Stomach (tissue), 9 donors: ENCODE data around the gene ABHD2. TPM values are rescaled to one million over a fixed set of nuclear protein-coding genes. Genes with fewer than 3 reads are reported as not detected.

Source experiments
- DNase-seq, 2 donors: peaks; one replicate each; pipeline versions ENCODE4 v3.0.0 to v3.0.0-alpha.2; 2013 to 2019
- H3K27ac ChIP-seq, 5 donors: fragments of 200-600 bp in 4 of 5; sonication (generic) in 4 of 5; one replicate each; pipeline ENCODE4 v1.5.1; 2013 to 2019; ENCODE audit warnings: mild to moderate bottlenecking in 1 of 5, moderate library complexity in 1 of 5
- H3K27me3 ChIP-seq, 3 donors: fragments of 200-600 bp; sonication (generic); one replicate each; pipeline ENCODE4 v1.5.1; 2017 to 2019; ENCODE audit warnings: mixed run types in 1 of 3
- H3K36me3 ChIP-seq, 4 donors: fragments of 200-600 bp; sonication (generic); 1 replicate in 3 of 4; 2 replicates in 1 of 4; pipeline ENCODE4 v1.5.1; 2016 to 2019
- H3K4me1 ChIP-seq, 4 donors: fragments of 200-600 bp; sonication (generic); one replicate each; pipeline ENCODE4 v1.5.1; 2016 to 2019
- H3K4me3 ChIP-seq, 4 donors: fragments of 200-600 bp; sonication (generic) in 3 of 4; one replicate each; pipeline ENCODE4 v1.5.1; 2016 to 2019; ENCODE audit warnings: mild to moderate bottlenecking in 1 of 4
- H3K9me3 ChIP-seq, 4 donors: fragments of 200-600 bp; sonication (generic); one replicate each; pipeline ENCODE4 v1.5.1; 2016 to 2019
- CTCF ChIP-seq, 7 experiments: fragments of 450-650 bp in 4 of 7; fragments of 200-600 bp in 3 of 7; sonication (generic) in 3 of 7; IDR thresholded peaks; one replicate each; pipeline ENCODE4 v1.5.1; 2016 to 2019; ENCODE audit warnings: antibody characterized with exemption in 7 of 7, control low read depth in 2 of 7, mild to moderate bottlenecking in 1 of 7
- EP300 ChIP-seq: sonication (generic); formaldehyde crosslinking; IDR thresholded peaks from one replicate; pipeline ENCODE4 v1.6.1; 2017; ENCODE audit warnings: antibody characterized with exemption
- POLR2A ChIP-seq, 4 donors: fragments of 450-650 bp; IDR thresholded peaks; one replicate each; pipeline ENCODE4 v1.6.1; 2016; ENCODE audit warnings: antibody characterized with exemption in 4 of 4, control low read depth in 2 of 4, mild to moderate bottlenecking in 1 of 4, moderate library complexity in 1 of 4
- POLR2AphosphoS5 ChIP-seq, 3 donors: sonication (generic); formaldehyde crosslinking; IDR thresholded peaks; one replicate each; pipeline ENCODE4 v1.6.1; 2016; ENCODE audit warnings: antibody characterized with exemption in 3 of 3
- WGBS, 5 donors: extraction: QIAGEN DNeasy Blood & Tissue Kit in 3 of 5; methylation state at CpG; one replicate each; pipeline versions ENCODE4 v1.1.5 to v1.1.7; 2013 to 2018; 5-methylcytosine and 5-hydroxymethylcytosine counted together
- intact Hi-C: fragments of 100-400 bp; cut with DNase I; formaldehyde crosslinking; loops from one replicate; pipeline ENCODE4 v1.15.1; 2023; ENCODE audit warnings: low total_unique reads
- polyA plus RNA-seq, 3 donors: library from polyadenylated mRNA; stranded (reverse); fragments of 200-250 nt; gene quantifications; one replicate each; pipeline ENCODE4 v1.2.3, GENCODE V29; 2013
- total RNA-seq, 5 donors: library from RNA; depleted of rRNA; stranded (reverse); fragments of >200 nt; gene quantifications; one replicate each; pipeline versions ENCODE4 v1.1.0 to v1.2.3, GENCODE V29; 2014 to 2016
- donor health status: healthy with polysubstance abuse.
- donor health status: Bipolar disorder and iron deficiency.
- donor health status: healthy.

ABHD2 gene
- total and polyA plus RNA-seq, 8 donors: 5.1 to 192 (median 70.3) TPM

- Histone ChIP-seq H3K4me3 (no peak overlapping the region), H3K27me3 (no peaks in the 10 kb centered on the region), H3K27ac (peak overlapping the region; percentile 2 to 95 (median 82)), H3K36me3 (peaks cover 15 to 71% (median 47%) of the 10 kb centered on the region in 4 donors), H3K9me3 (no peaks in the 10 kb centered on the region), H3K4me1 (peaks cover 43 to 95% (median 77%) of the 10 kb centered on the region in 4 donors)
- intact Hi-C loops: no loop called here
- TF ChIP-seq EP300 (no peak), CTCF (IDR thresholded peaks at IDR 0.05) (no peak), POLR2A (IDR thresholded peaks at IDR 0.05) (no peak), POLR2AphosphoS5 (IDR thresholded peaks at IDR 0.05) (no peak)
- no peak for DNase-seq
- WGBS, 5 donors: 69 to 88% (median 83%) methylated on average over 2 to 3 of the region's 3 CpGs
These were observed 38.9 kb downstream of the ABHD2 start for GRCh38 chr15:89127054-89127702.

- 74 to 93% (median 91%) methylated on average over 6 of the region's 6 CpGs for WGBS, 5 donors
- Histone ChIP-seq H3K36me3 (peaks cover 7 to 59% (median 35%) of the 10 kb centered on the region in 4 donors), H3K27ac (peak overlapping the region; percentile 64 to 95 (median 82)), H3K9me3 (no peaks in the 10 kb centered on the region), H3K4me1 (peaks cover 43 to 99% (median 84%) of the 10 kb centered on the region in 4 donors), H3K4me3 (no peak overlapping the region), H3K27me3 (no peaks in the 10 kb centered on the region)
- no peak for DNase-seq
- TF ChIP-seq POLR2AphosphoS5 (IDR thresholded peaks at IDR 0.05): no peak
- TF ChIP-seq EP300: no peak
- no peak for TF ChIP-seq CTCF (IDR thresholded peaks at IDR 0.05)
- no peak for TF ChIP-seq POLR2A (IDR thresholded peaks at IDR 0.05)
- intact Hi-C loops: no loop called here
These were observed 40.3 kb downstream of the ABHD2 start for GRCh38 chr15:89128320-89129122.

GRCh38 chr15:89129123-89129815 lies 41.0 kb downstream of the ABHD2 start:
- Histone ChIP-seq H3K36me3 (peaks cover 7 to 51% (median 31%) of the 10 kb centered on the region in 4 donors), H3K9me3 (no peaks in the 10 kb centered on the region), H3K4me1 (peaks cover 42 to 99% (median 82%) of the 10 kb centered on the region in 4 donors), H3K27ac (peak overlapping the region; percentile 64 to 95 (median 82)), H3K4me3 (no peak overlapping the region), H3K27me3 (no peaks in the 10 kb centered on the region)
- 40 to 58% (median 56%) methylated on average over 3 of the region's 3 CpGs for WGBS, 5 donors
- DNase-seq: peak; percentile 63 to 77
- TF ChIP-seq EP300: no peak
- peak in 5 of 7 experiments; percentile 43 to 69 (median 62) for TF ChIP-seq CTCF (IDR thresholded peaks at IDR 0.05)
- intact Hi-C loops: no loop called here

- intact Hi-C loops: no loop called here
- WGBS, 5 donors: 22 to 43% (median 28%) methylated on average over 1 of the region's 1 CpG
- H3K9me3 ChIP-seq: no peaks in the 10 kb centered on the region
- TF ChIP-seq CTCF (IDR thresholded peaks at IDR 0.05) (no peak), POLR2A (IDR thresholded peaks at IDR 0.05) (no peak), POLR2AphosphoS5 (IDR thresholded peaks at IDR 0.05) (no peak), EP300 (no peak)
- peak overlapping the region in 4 of 5 donors; percentile 81 to 95 (median 82) for H3K27ac ChIP-seq
- no peaks in the 10 kb centered on the region for H3K27me3 ChIP-seq
- H3K36me3 ChIP-seq: peaks cover 7 to 47% (median 30%) of the 10 kb centered on the region in 4 donors
- H3K4me3 ChIP-seq: no peak overlapping the region
- DNase-seq: no peak
- peaks cover 43 to 99% (median 79%) of the 10 kb centered on the region in 4 donors for H3K4me1 ChIP-seq
These were observed 41.5 kb downstream of the ABHD2 start for GRCh38 chr15:89129816-89130134.
